GM19467 (cell line): ENCODE measurements around the gene TEPSIN.

Experiments used
- ATAC-seq: cut with Tn5 transposase; IDR thresholded peaks from one replicate; pipeline ENCODE4 v1.9.1; 2021; ENCODE audit warnings: mild to moderate bottlenecking, moderate library complexity; ENCODE audit not compliant: unreplicated experiment

Gene TEPSIN

DNA sequence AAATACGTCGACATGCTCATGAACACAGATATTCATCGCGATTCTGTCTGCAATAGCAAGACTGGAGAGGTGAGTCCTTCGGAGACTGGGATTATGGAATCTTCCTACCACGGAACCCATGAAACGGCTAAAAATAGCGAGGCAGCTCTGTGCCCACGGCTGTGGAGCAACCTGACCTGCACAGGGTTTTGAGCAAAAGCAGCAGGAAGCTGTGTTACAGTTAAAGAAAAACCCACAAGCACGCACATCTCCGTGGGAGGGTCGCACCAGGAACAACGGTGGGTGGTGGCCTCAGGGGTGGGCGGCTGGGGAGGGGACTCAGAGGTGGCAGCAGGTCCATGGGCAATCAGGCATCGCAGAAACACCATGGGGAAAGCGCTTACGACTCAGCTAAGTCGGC, 31.4 kb upstream of the TEPSIN start:
- no peak for ATAC-seq

DNA sequence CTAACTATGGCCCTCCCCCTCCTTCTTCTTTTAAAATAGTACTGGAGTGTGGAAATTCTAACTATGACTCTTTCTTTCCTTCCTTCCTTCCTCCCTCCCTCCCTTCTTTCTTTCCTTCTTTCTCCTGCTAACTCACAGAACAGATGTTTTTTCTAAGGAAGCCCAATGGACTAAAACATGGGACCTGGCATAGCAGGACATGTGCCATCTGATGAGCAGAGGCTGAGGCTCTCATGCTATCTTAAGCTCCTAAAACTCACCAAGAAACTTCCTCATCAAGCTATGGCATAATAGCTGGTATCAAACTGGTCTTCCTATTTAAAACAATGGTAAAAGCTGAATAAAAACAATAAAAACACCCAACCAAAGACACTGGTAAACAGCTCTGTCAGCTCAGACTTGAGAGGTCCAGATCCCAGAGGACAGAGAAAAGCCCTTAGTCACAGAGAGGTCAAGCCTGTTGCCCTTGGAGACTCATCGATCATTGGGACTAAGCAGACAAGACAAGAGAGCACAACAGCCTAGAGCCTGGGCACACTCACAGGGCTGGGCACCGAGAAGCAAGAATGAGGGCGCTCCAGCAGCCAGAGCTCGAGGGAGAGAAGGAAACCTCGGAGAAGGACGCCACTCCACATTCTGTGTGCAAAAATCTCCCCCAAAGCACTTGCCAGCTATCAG, 28.7 kb upstream of the TEPSIN start:
- no peak for ATAC-seq

DNA sequence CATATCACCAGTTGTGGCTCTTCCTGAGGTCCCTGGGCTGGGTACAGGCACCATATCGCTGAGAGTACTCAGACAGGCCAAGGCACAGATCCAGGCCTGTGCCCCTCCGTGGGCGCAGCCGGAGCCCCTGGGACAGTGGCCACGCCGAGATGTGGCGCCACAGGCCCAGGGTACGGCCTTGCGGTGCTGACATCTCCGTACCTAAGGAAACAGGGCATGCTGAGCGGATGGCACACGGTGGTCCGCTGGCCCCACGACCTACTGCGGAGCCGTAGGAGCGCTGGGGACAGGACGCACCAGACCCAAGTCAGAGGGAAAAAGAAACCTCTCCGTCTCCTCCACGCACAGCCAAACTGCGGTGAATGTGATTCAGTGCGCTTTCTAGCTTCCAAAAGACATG, 26.7 kb upstream of the TEPSIN start:
- no peak for ATAC-seq

DNA sequence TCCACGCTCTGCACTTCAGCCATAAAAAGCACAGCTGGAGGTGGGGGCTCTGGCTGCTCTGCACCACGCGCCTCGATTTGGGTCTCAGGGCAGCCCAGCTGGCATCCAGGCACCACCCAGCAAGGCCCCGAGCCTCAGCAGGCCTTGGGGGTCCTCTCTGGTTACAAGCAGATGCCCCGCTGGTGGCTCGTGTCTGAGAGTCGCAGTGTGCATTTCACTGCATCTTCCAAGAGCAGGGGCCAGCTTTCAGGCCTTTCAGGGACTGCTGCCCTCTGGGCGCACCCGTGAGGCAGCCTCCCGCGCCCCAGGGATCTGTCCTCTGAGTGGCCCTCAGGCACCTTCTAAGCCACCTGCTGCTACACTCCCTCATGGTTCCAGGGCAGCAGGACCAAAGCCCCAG, 25.8 kb upstream of the TEPSIN start:
- no peak for ATAC-seq

DNA sequence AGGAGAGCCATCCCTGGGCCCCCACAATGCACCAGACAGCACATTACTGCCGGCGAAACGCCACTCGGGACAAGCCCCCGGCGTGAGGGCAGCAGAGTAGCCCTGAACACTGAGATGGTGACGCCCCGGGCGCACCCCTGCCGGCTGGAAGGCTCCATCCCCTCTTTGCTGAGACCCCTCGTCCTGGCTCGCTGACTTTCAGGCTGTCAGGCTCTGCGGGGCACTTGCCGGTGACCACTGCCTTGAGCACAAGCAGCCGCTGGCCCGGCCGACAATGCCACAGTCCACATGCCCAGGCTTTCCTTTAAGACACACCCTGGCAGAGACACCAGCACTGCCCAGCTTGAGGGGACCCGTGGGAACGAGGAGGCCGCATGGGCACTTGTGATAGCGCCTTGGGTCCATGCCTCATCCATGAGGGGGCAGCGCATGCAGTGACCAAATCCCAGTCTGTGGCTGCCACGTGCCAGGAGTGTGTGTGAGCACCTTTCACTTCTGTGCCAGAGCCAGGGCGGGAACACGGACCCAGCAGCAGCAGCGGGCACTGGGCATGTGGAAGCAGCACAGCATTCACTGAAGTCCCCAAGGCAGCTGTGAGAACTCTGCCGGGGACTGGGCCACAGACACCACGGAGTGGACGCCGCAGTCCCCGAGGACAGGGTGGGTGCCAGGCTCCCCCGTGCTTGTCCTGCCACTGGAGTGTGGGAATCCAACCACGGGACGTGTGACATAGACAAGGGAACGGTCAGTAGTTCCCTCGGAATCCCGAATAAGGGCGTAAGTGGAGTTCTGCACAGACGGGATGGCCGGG, 24.7 kb upstream of the TEPSIN start:
- no peak for ATAC-seq

DNA sequence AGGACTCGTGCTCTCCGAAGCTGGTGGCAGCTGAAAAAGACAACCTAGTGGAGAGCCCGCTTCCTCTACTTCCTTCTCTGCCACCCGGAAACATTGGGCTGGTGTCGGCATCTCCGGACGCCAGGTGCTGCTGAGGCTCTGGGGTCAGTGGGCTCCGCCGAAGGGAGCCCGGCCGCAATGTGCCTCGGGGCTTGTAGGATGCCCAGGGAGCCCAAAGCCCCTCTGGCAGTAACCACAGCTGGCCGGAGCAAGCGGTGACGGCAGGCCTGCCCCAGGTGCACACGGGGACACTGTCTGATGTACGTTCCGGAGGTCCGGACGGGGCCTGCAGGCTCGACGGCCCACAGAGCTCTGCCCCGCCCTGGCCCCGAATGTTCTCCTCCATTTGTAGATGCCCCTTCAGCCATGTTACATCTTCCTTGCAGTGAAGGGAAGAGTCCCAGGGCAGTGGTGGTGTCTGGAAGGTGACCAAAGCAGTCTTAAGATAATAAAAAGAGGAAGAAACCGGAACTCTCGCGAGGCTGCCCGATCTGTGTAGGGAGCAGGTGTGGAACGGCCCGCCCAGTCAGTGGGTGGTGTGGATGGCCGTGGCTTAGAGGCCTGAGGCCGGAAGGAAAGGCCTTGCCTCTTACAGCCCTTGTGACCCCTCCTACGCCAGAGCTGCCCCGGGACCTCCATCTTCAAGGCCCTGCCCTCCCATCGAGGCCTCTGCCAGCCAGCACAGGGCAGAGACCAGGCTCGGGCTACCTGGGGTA, 22.9 kb upstream of the TEPSIN start:
- no peak for ATAC-seq

DNA sequence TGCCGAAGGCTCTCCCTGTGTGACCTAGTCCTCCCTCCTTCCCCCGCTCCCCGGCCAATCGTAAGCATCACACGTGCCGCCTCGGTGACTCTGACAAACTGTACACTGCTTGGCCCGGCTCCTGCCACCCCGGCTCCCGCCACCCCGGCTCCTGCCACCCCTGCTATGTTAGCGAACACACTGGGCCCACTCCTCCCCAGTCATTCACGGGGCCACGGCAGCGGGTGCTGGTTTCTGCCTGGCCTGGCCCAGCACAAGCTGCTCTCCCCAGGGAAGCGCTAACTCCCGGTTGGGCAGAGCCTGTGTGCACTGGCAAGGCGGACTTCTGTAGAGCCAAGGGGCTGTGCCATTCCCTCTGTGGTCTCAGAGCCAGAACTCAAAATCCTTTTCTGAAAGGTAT, 22.2 kb upstream of the TEPSIN start:
- ATAC-seq: no peak

DNA sequence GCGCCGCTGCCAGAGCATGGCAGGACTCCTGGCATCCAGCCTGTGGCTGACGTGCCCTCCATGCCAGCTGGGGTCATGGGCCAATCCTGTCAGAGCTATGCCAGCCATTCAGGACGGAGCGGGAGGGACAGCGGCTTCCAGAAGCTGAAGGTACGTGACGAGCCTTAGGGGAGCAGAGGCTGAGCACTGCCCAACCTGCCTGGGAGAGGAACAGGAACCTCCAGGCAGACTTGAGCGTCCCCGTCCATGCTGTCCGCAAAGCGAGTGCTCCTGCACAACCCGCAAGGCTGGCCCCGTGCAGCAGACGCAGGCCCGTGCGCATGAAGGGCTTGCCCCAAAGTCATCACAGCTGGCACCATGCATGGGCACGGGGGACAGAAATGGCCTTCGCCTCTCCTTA, 21.8 kb upstream of the TEPSIN start:
- no peak for ATAC-seq

DNA sequence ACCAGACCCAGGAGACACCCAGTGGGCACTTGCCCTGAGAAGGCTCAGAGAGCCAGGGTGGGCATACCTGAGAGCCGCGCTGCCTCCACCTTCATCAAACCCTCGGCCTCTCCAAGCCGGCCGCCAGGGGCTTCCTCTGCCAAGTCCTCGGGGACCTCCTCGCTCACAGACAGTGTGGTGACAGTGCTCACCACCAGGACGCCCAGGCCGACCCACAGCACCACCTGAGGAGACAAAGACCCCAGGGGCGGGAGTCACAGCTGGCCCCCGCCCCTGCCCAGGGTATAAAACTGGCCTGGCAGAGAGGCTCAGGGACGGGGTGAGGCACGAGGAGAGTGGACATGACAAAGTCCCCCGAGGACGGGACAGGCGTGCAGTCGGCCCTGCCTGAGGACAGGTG, 21.3 kb upstream of the TEPSIN start:
- no peak for ATAC-seq

DNA sequence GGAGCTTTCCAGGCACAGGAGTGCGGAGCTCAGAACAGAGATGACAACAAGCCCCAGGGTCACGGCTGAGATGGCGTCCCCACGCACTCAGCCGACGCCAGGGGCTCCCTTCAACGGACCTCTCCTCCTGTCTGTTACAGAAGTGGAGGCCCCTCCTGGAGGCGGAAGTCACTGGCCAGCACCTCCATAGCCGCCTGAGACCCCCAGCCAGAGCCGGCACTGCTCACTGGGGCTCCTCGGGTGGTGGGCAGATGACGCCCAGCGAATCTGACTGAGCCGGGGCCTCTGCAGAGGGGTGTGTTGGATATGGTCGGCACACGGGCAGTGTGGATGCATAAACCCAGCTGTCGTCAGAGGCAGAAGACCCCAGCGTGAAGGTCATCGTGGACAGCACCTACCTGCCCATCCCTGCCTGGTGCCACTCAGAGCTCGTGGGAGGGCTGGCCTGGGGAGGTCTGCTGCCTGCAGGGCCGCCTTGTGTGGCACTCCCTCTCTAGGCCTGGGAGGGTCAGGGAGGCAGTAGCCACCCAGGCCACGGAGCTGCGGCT, 20.3 kb upstream of the TEPSIN start:
- ATAC-seq: no peak

DNA sequence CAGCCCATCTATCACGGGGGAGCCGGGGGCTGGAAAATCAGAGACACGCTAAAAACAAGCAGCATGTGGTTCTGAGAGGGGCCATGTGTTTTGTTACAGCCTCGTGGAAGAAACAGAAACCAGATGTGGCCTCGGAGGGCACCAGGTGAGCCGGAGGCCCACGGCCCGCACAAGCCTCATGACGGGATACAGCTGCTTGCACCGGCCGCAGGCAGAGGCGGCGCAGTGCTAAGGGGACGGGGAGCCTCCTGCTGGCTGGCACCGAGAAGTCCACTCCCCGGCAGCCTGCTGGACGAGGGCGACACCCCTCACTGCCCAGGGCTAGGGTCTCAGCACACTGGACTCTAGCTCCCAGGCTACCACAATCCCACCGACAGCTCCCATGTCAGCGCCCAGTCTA, 19.4 kb upstream of the TEPSIN start:
- ATAC-seq: no peak

DNA sequence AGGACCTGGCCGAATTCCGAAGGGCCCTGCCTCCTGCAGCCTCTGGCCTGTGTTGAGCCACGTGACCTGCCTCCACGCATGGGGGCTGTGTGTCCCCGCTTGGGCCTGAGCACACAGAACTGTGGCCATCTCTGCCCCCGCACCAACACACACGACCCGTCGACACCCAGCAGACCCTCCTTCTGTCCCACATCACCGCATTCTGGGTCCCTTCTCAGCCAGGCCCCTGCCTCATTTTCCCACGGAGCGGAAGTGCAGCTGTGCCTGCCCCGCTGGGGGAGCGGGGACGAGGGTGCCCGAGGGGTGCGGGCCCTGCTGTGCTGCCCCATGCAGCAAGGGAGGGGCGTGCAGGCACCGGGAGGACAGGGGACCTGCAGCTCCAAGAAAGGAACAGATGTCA, 18.7 kb upstream of the TEPSIN start:
- no peak for ATAC-seq

DNA sequence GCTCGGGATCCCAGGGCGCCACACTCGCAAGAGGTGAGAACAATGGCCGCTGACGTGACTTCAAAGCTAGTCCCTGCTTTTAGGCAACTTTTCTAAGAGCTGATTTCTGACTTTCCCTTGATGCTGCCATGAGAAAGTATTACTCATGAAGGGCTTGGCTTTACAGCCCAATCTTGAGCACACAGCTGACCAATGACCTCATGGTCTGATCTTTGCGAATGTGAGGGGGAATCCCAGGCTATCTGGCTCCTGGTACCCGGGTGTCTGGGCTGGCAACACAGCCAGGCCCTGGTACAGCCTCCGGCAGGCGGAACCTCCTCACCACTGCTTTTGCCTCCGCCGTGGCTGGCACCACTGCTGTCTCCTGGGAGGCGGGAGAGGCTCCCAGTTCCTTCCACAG, 17.8 kb upstream of the TEPSIN start:
- no peak for ATAC-seq

DNA sequence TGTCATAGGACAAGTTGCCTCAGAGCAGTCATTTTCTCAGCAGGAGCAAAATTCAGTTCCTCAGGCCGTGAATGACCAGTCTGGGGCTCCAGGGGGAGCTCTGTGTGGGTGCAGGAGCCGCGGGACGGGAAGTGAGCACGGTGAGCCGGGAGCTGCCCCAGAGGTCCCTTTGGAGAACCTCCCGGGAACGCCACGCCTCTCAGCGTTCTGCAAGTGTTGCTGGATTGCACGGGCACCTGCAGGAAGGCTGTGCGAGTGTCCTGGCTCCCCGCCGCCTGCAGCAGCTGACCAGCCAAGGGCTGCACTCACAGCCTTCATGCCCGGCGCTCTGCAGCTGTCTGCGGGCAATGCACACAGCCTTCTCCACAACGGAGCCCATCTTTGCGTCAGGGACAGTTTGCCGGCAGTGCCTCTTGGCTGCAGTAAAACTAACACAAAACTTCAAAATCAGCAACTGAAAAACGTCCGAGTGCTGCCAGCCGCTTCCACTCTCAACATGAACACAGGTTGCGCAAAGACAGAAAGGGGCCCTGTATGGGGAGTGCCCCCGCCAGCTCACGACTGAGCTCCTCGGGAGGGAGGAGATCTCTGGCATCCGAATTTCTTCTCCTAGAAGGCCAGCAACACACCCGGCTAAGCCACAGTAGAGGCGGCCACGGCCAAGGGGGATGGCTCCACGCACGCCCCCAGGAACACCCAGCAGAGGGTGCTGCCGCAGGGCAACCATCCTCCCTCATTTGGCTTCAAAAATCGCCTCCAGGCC, 16.3 kb upstream of the TEPSIN start:
- no peak for ATAC-seq

DNA sequence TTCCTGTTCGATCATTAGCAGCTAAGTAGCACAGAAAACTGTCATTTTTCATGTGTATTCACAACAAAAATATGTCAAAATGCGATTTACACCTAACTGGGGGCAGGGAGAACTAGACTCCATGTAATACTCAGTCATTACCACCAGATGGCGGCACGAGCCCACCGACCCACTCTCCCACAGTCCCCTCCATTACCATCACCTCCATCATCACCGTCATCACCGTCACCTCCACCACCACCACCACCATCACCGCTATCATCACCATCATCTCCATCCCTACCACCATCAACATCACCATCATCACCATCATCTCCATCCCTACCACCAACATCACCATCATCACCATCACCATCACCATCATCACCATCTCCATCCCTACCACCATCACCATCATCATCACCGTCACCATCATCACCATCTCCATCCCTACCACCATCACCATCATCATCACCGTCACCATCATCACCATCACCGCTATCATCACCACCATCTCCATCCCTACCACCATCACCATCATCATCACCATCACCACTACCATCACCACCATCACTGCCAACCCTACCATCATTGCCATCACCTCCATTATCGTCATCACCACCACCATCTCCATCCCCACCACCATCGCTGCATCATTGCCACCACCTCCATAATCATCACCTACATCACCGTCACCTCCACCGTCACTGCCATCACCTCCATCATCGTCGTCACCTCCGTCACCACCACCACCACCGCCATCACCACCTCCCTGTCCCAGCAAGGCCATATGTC, 14.7 kb upstream of the TEPSIN start:
- ATAC-seq: no peak

DNA sequence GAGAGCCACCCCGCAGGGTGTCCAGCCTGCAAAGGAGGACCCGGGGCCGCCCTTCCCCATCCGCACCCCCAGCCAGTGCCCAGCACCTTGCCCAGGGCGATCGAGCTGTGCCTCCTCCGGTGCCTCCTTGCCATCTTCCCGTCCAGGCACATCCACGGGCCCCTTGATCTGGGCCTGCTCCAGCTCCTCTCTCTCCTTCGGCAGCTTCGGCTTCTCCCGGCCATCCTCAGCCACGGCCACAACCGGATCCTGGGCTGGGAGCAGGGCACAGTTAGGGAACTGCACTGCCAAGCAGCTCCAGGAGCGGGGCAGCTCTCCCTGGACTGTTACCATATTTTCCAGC, 14.1 kb upstream of the TEPSIN start:
- no peak for ATAC-seq

DNA sequence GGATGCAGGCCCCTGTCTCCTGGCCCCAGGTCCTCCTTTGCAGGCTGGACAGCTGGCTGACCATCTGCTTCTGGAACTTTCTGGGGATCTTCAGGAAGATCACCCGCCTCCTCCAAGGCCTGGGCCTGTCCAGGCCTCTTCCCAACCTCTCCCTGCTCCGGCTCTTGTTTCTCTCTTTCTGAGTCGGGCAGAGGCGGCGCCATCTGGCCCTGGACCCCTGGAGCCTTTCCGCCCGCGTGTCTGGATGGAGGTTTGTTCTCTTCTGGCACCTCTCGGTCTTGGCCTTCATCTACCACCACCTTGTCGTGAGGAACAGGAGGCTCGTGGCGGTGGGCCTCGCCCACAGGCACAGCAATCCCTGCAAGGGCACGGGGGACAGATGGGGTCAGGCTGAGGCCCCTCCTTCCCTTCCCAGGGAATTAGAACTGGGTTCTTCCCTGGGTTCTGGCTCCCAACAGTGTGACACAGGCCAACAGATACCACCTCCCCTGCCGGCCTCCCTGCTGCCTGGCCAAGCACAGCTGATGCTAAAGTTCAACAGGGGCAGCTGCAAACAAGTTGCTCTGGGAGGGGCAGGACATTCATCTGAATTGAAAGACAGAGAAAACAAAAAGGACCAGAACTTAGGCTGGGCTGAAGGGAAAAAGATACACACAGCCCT, 13.6 kb upstream of the TEPSIN start:
- no peak for ATAC-seq

DNA sequence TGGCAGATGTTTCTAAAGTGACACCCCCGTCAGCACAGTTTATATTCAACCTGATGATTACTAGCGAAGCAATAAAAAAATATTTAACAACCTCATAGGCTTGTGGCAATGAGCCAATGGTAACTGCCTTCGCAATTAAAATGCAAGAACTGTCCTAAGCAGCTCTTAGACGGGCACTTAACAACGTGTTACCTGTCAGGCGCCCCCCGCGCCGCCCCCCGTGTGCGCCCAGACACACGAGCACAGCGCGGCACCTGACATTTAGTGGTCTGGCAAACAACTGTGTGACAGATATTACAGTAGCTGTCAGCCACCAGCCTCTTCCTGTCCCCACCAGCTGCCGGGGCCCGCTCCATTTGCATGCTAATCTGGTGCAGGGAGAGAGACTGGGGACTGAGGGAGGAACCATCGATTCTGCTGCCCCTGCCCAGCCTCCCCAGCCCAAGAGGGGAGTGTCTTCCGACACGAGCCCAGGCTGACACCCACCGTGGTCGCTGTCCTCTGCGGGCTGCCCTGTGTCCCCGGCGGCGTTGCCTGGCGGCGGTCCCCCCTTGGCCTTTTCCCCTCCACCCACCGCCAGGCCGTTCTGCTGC, 12.9 kb upstream of the TEPSIN start:
- ATAC-seq: no peak

DNA sequence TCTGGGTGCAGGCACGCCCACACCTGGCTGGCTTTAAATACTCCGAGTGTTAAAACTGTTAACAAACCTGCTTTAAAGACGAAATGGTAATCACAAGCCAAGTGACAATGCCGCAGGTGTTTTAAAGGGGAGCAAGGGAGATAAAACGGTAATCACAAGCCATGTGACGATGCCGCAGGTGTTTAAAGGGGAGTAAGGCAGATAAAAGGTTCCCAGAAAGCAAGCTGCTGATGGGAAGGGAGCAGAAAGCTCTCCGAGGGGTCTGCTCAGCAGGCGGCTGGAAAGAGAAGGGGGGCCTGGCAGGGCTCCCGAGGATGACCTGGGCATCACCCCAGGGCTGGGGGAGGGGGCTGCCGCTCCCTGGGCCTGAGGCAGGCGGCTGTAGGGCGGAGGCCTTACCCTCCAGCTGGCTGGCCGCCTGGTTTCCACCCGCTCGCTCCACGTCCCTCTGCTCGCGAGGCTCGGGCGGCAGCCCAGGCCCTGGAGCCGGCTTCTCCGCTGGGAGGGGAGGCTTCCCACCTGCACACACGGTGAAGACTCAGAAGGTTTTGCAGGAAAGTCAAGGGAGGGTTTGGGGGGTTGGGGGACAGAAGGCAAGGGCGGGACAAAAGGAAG, 12.3 kb upstream of the TEPSIN start:
- no peak for ATAC-seq
